Gastrocnemius medialis (tissue), 4 donors: ENCODE measurements around the gene NGEF. TPM values are rescaled to one million over a fixed set of nuclear protein-coding genes. Genes with fewer than 3 reads are reported as not detected.

Experiments used
- ATAC-seq, 2 donors: fragments of 150-250 bp; one replicate each; pipeline ENCODE4 v1.9.1; 2016
- DNase-seq, 2 donors: peaks; one replicate each; pipeline ENCODE4 v3.0.0-alpha.2; 2019
- H3K27ac ChIP-seq, 4 donors: fragments of 200-600 bp; sonication (generic); 1 replicate in 1 of 4; 2 replicates in 3 of 4; pipeline ENCODE4 v1.5.1; 2016 to 2018; ENCODE audit warnings: mild to moderate bottlenecking in 2 of 4, moderate library complexity in 1 of 4
- H3K27me3 ChIP-seq, 3 donors: fragments of 200-600 bp; sonication (generic) in 2 of 3; 1 replicate in 1 of 3; 2 replicates in 2 of 3; pipeline versions ENCODE4 v1.5.1 to v1.6.0; 2016 to 2019; ENCODE audit warnings: mild to moderate bottlenecking in 1 of 3, moderate library complexity in 1 of 3
- H3K36me3 ChIP-seq, 2 donors: fragments of 200-600 bp; sonication (generic) in 1 of 2; one replicate each; pipeline ENCODE4 v1.5.1; 2017 to 2018
- H3K4me1 ChIP-seq, 2 donors: fragments of 200-600 bp; sonication (generic) in 1 of 2; one replicate each; pipeline ENCODE4 v1.5.1; 2016 to 2017; ENCODE audit warnings: mild to moderate bottlenecking in 2 of 2
- H3K4me3 ChIP-seq, 4 donors: fragments of 200-600 bp; sonication (generic) in 3 of 4; 1 replicate in 1 of 4; 2 replicates in 3 of 4; pipeline ENCODE4 v1.5.1; 2016 to 2019; ENCODE audit warnings: mild to moderate bottlenecking in 2 of 4
- H3K9me3 ChIP-seq, 3 donors: fragments of 200-600 bp; sonication (generic) in 2 of 3; 1 replicate in 1 of 3; 2 replicates in 2 of 3; pipeline ENCODE4 v1.5.1; 2016 to 2019
- CTCF ChIP-seq, 5 experiments: fragments of 450-650 bp in 3 of 5; fragments of 200-600 bp in 2 of 5; sonication (generic) in 2 of 5; IDR thresholded peaks in 4 of 5; conservative IDR thresholded peaks in 1 of 5; 1 replicate in 4 of 5; 2 replicates in 1 of 5; pipeline ENCODE4 v1.5.1; 2016 to 2019; ENCODE audit warnings: antibody characterized with exemption in 5 of 5, mild to moderate bottlenecking in 3 of 5, moderate library complexity in 3 of 5
- POLR2A ChIP-seq, 2 donors: fragments of 450-650 bp; IDR thresholded peaks; one replicate each; pipeline ENCODE4 v1.6.1; 2017; ENCODE audit warnings: antibody characterized with exemption in 2 of 2, mild to moderate bottlenecking in 2 of 2, moderate library complexity in 2 of 2
- in situ Hi-C, 4 donors: fragments of 200-750 bp; cut with MboI; loops; one replicate each; pipeline versions ENCODE4 v1.15.0 to v1.8.0; 2017; ENCODE audit warnings: low sequenced_read_pairs in 4 of 4
- intact Hi-C: fragments of 100-400 bp; cut with DNase I; formaldehyde crosslinking; loops from one replicate; pipeline ENCODE4 v1.15.1; 2023; ENCODE audit warnings: low total_unique reads
- total RNA-seq, 4 donors: library from RNA; depleted of rRNA; stranded (reverse); fragments of >200 nt; gene quantifications; one replicate each; pipeline versions ENCODE4 v1.1.0 to v1.2.3, GENCODE V29; 2016

The NGEF gene
- total RNA-seq, 4 donors from 2014 or later = 0.66 to 1.5 (median 0.84) TPM; not detected in 1

- H3K27ac ChIP-seq = no peak overlapping the region
- H3K4me1 ChIP-seq = no peaks in the 10 kb centered on the region
- no peaks in the 10 kb centered on the region for H3K9me3 ChIP-seq
- DNase-seq (no peak), ATAC-seq (no peak)
- no peaks in the 10 kb centered on the region for H3K36me3 ChIP-seq
- H3K4me3 ChIP-seq = no peak overlapping the region
- intact Hi-C loops = no loop called here
- TF ChIP-seq CTCF (IDR thresholded peaks at IDR 0.05 in 4 of 5, conservative IDR thresholded peaks at IDR 0.05 in 1 of 5) (no peak), POLR2A (IDR thresholded peaks at IDR 0.05) (no peak)
- in situ Hi-C loops = loop anchor here in 1 of 4 donors (25.0 kb wide), 1 partner anchor 428 kb away; no protein-coding TSS in a partner anchor
- no peaks in the 10 kb centered on the region for H3K27me3 ChIP-seq
Measured at GRCh38 chr2:233040571-233040970, 27.5 kb upstream of the NGEF start.

- H3K4me3 ChIP-seq = no peak overlapping the region
- no peaks in the 10 kb centered on the region for H3K27me3 ChIP-seq
- no peaks in the 10 kb centered on the region for H3K4me1 ChIP-seq
- H3K36me3 ChIP-seq = no peaks in the 10 kb centered on the region
- in situ Hi-C loops = loop anchor here in 1 of 4 donors (25.0 kb wide), 1 partner anchor 428 kb away; no protein-coding TSS in a partner anchor
- H3K27ac ChIP-seq = no peak overlapping the region
- DNase-seq = no peak
- no peaks in the 10 kb centered on the region for H3K9me3 ChIP-seq
- ATAC-seq = no peak
- TF ChIP-seq CTCF (IDR thresholded peaks at IDR 0.05 in 4 of 5, conservative IDR thresholded peaks at IDR 0.05 in 1 of 5) (no peak), POLR2A (IDR thresholded peaks at IDR 0.05) (no peak)
- intact Hi-C loops = no loop called here
Measured at GRCh38 chr2:233039846-233040530, 26.9 kb upstream of the NGEF start.

DNA sequence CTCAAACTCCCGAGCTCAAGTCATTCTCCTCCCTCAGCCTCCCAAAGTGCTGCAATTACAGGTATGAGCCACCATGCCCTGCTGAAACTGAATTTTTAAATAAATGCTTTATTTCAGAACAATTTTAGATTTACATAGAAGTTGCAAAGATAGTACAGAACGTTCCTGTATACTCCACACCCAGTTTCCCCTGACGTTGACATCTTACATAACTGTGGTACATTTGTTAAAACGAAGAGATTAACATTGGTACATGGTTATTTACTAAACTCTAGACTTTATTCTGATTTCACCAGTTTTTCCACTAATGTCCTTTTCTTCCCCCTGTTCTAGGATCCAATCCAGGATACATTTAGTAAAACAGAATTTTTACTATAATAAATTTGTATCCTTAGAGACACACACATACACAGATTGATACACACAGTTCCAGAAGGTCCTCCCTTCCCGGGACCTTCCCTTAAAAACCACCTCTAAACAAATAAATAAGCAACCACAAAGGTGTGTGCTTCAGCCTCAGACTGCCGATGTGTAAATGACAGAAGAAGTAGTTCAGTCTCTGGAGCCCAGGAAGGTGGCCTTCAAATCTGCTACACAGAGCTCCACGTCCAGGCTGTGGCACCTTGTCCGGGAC, 26.3 kb upstream of the NGEF start:
- in situ Hi-C loops = loop anchor here in 1 of 4 donors (25.0 kb wide), 1 partner anchor 427 kb away; no protein-coding TSS in a partner anchor
- intact Hi-C loops = no loop called here
- TF ChIP-seq CTCF (IDR thresholded peaks at IDR 0.05 in 4 of 5, conservative IDR thresholded peaks at IDR 0.05 in 1 of 5) = no peak
- no peak for TF ChIP-seq POLR2A (IDR thresholded peaks at IDR 0.05)

DNA sequence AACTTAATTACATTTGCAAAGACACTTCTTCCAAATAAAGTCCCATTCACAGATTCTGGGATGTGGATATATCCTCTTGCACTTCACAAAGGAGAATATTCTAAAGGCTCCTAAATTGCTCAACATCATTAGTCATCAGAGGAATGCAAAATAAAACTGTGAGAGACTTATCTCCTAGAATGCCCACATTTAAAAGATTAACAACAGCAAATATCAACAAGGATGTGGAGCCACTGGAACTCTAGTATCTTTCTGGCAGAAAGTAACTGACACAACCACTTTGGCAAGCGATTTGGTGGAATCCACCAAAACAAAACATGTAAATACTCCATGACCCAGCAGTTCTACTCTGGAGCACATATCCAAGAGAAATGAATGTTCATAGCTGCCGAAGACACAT, 24.0 kb upstream of the NGEF start:
- no peak overlapping the region for H3K27ac ChIP-seq
- intact Hi-C loops (no loop called here), in situ Hi-C loops (loop anchor here in 1 of 4 donors (25.0 kb wide), 1 partner anchor 425 kb away; no protein-coding TSS in a partner anchor)
- H3K4me3 ChIP-seq = no peak overlapping the region
- no peaks in the 10 kb centered on the region for H3K4me1 ChIP-seq
- no peaks in the 10 kb centered on the region for H3K36me3 ChIP-seq
- no peak for DNase-seq
- no peak for TF ChIP-seq POLR2A (IDR thresholded peaks at IDR 0.05)
- no peak for TF ChIP-seq CTCF (IDR thresholded peaks at IDR 0.05 in 4 of 5, conservative IDR thresholded peaks at IDR 0.05 in 1 of 5)
- no peak for ATAC-seq
- no peaks in the 10 kb centered on the region for H3K27me3 ChIP-seq
- H3K9me3 ChIP-seq = no peaks in the 10 kb centered on the region

More for the DNA sequence above, 26.3 kb upstream of the NGEF start:
- no peaks in the 10 kb centered on the region for H3K27me3 ChIP-seq
- no peak for ATAC-seq
- H3K4me3 ChIP-seq = no peak overlapping the region
- no peaks in the 10 kb centered on the region for H3K4me1 ChIP-seq
- DNase-seq = no peak
- no peaks in the 10 kb centered on the region for H3K9me3 ChIP-seq
- H3K27ac ChIP-seq = no peak overlapping the region
- H3K36me3 ChIP-seq = no peaks in the 10 kb centered on the region
